Heart left ventricle (tissue), 13 donors: Measurements from ENCODE around the gene PKDCC.

Experiments used
- POLR2A ChIP-seq, 2 donors: fragments of 450-650 bp; IDR thresholded peaks; one replicate each; pipeline ENCODE4 v1.6.1; 2017; ENCODE audit warnings: antibody characterized with exemption in 2 of 2, mild to moderate bottlenecking in 2 of 2, moderate library complexity in 2 of 2
- TF ChIP-seq, protein P1 (sequence below), 12 donors: fragments of 200-600 bp; sonication (generic) in 4 of 12; IDR thresholded peaks; one replicate each; pipeline versions ENCODE4 v1.5.0 to v1.8.0; 2018 to 2022; ENCODE audit warnings: antibody characterized with exemption in 12 of 12, mild to moderate bottlenecking in 5 of 12
- donor health status: ischemic (EF 13 %, LVEDD 7.1; RV severe dilation, severe dysfunction).
- donor health status: DM: no; HTN: yes; CAD: no.
- donor health status: DM: no; HTN: no; CAD: no.
- donor health status: ischemic (EF 25% LVEDD 6.9; RV normal size, moderate dysfunction).
- donor health status: ischemic (EF 25% LVEDD 5.7; RV mildly dilated, moderate dysfunction).
- donor health status: ischemic (EF 35%, LVEDD 5.7; RV mildly dilated, moderate dysfunction).
- donor health status: nonischemic (EF 11% LVEDD 7.7; RV severe dilation, severe dysfunction).
- donor health status: DM: yes; HTN: yes; CAD: no.
- donor health status: PGD.
- donor health status: ischemic (EF 29% LVEDD 5.4; RV normal size, mild dysfunction).
- donor health status: nonischemic (EF 23%, LVEDD 6.1; RV moderate dilation, normal function).

DNA sequence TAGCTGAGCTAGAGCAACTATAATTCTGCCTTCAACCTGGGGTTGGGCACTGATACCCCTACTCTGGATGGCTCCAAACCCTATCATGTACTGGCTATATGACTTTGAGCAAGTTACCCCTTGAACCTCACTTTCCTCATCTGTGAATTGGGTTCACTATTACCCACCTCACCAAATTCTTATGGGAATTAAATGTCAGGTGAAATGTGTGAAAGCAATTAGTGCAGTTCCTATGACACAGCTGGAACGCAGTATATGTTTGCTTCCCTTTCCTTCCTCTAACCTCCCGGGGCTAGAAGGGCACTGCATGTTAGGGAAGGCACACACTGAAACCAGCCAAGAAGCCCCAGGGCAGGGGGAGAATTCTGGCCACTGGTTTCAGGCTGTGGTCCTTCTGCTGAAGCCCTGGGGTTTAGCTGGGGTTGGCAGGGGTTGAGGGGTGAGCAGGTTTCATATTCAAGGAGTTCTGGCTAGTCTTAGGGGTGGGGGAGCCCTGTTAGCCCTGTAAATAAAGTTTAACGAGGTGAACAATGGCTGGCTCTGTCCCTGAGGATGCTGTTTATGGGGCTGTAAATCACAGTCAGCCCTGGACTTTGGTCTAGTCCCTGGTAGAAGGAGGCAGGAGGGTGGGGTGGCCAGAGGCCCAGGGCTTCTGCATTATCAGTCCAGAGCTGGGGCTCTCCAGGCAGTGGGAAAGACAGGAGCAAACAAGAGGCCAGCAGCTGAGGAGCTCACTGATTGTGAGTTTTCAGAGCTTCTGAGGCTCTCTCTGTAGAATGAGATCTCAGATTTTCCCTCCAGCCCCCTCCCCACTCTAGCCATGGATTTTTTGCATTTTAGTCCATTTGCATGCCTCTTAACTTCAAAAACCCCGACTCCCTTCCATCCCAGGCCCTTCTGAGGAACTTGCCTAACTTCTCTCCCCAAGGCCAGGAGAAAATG, 8.0 kb downstream of the PKDCC start:
- TF ChIP-seq, protein P1, sequence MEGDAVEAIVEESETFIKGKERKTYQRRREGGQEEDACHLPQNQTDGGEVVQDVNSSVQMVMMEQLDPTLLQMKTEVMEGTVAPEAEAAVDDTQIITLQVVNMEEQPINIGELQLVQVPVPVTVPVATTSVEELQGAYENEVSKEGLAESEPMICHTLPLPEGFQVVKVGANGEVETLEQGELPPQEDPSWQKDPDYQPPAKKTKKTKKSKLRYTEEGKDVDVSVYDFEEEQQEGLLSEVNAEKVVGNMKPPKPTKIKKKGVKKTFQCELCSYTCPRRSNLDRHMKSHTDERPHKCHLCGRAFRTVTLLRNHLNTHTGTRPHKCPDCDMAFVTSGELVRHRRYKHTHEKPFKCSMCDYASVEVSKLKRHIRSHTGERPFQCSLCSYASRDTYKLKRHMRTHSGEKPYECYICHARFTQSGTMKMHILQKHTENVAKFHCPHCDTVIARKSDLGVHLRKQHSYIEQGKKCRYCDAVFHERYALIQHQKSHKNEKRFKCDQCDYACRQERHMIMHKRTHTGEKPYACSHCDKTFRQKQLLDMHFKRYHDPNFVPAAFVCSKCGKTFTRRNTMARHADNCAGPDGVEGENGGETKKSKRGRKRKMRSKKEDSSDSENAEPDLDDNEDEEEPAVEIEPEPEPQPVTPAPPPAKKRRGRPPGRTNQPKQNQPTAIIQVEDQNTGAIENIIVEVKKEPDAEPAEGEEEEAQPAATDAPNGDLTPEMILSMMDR (IDR thresholded peaks at IDR 0.05): no peak
- no peak for TF ChIP-seq POLR2A (IDR thresholded peaks at IDR 0.05)
